HG03139 (cell line): ENCODE results near the gene ARVCF.

ENCODE experiments used
- ATAC-seq: cut with Tn5 transposase; IDR thresholded peaks from one replicate; pipeline ENCODE4 v1.9.1; 2021; ENCODE audit not compliant: unreplicated experiment

ARVCF gene

GRCh38 chr22:20019661-20020532, 3.3 kb upstream of the ARVCF start:
- no peak for ATAC-seq

GRCh38 chr22:20018001-20018400, 1.4 kb upstream of the ARVCF start:
- no peak for ATAC-seq

- no peak for ATAC-seq
These were observed 967 bp upstream of the ARVCF start for GRCh38 chr22:20017622-20017958.

- no peak for ATAC-seq
These were observed 471 bp downstream of the ARVCF start for GRCh38 chr22:20015971-20016733.

- no peak for ATAC-seq
These were observed 1.4 kb downstream of the ARVCF start for GRCh38 chr22:20015187-20015625.

- no peak for ATAC-seq
These were observed 2.0 kb downstream of the ARVCF start for GRCh38 chr22:20014526-20015186.

- ATAC-seq, result no peak
These were observed 3.2 kb downstream of the ARVCF start for GRCh38 chr22:20013382-20013871.

- ATAC-seq, result no peak
These were observed 3.8 kb downstream of the ARVCF start for GRCh38 chr22:20012741-20013331.

GRCh38 chr22:20011993-20012740, 4.5 kb downstream of the ARVCF start:
- ATAC-seq, result no peak

- no peak for ATAC-seq
These were observed 5.3 kb downstream of the ARVCF start for GRCh38 chr22:20011123-20011992.

GRCh38 chr22:20010307-20011122, 6.1 kb downstream of the ARVCF start:
- ATAC-seq, result no peak

- no peak for ATAC-seq
These were observed 6.9 kb downstream of the ARVCF start for GRCh38 chr22:20009582-20010306.

- ATAC-seq, result no peak
These were observed 7.6 kb downstream of the ARVCF start for GRCh38 chr22:20009018-20009491.

- ATAC-seq, result no peak
These were observed 8.2 kb downstream of the ARVCF start for GRCh38 chr22:20008221-20008995.

GRCh38 chr22:20004464-20004863, 12.2 kb downstream of the ARVCF start:
- ATAC-seq, result no peak

- no peak for ATAC-seq
These were observed 13.3 kb downstream of the ARVCF start for GRCh38 chr22:20003304-20003703.

- no peak for ATAC-seq
These were observed 14.0 kb downstream of the ARVCF start for GRCh38 chr22:20002636-20003035.
